ENCODE measurements around the gene ATOH1.

ATOH1 gene

GRCh38 chr4:93876754-93877153 is 48.2 kb downstream of the ATOH1 start:
- H3K4me1 Mint-ChIP-seq = no peaks in the 10 kb centered on the region
- no peak overlapping the region for H3K27ac Mint-ChIP-seq
- no peak overlapping the region for H3K4me3 Mint-ChIP-seq

GRCh38 chr4:93878566-93878965 is 50.0 kb downstream of the ATOH1 start:
- Mint-ChIP-seq H3K27ac (no peak overlapping the region), H3K27me3 (no peaks in the 10 kb centered on the region), H3K4me3 (no peak overlapping the region), H3K36me3 (no peaks in the 10 kb centered on the region), H3K4me1 (no peaks in the 10 kb centered on the region), H3K9me3 (peaks cover 4% of the 10 kb centered on the region)

More at GRCh38 chr4:93876754-93877153, 48.2 kb downstream of the ATOH1 start:
- Mint-ChIP-seq H3K9me3 (peaks cover 4% of the 10 kb centered on the region), H3K36me3 (no peaks in the 10 kb centered on the region), H3K27me3 (no peaks in the 10 kb centered on the region)

GRCh38 chr4:93879919-93880318 is 51.4 kb downstream of the ATOH1 start:
- no peak overlapping the region for H3K4me3 Mint-ChIP-seq
- no peaks in the 10 kb centered on the region for H3K4me1 Mint-ChIP-seq
- H3K9me3 Mint-ChIP-seq = peaks cover 4% of the 10 kb centered on the region
- H3K27me3 Mint-ChIP-seq = no peaks in the 10 kb centered on the region
- H3K36me3 Mint-ChIP-seq = no peaks in the 10 kb centered on the region
- H3K27ac Mint-ChIP-seq = no peak overlapping the region

Data from activated naive CD4-positive, alpha-beta T cell treated with anti-CD3 and anti-CD28 coated beads, Interleukin-2, amount 50 U/mL, for 24 hours (primary cell).